ENCODE data around the gene INPP1.

Gene INPP1

GRCh38 chr2:190410166-190410565 is 66.8 kb downstream of the INPP1 start:
- peak; percentile 66 to 71 for DNase-seq

DNA sequence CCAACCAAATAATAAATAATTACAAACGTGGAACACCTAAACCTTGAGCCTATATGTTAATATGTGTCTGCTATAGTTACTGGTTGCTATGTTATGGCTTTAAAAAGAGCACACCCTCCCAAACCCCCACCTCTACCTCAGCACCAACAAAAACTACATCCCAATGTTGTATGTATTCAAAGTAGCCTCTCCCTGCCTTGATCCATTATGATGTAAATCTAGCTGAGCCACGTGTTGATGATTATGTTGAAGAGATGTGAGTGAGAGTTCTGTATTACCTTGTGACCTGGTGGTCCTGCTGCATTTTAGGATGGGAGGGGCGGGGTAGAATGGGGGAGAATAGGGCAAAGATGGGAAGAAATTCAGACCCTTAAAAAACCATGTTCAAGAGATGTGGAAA is 69.6 kb downstream of the INPP1 start:
- DNase-seq = no peak

GRCh38 chr2:190413421-190413820 is 70.0 kb downstream of the INPP1 start:
- DNase-seq = no peak

- no peak for DNase-seq
Observed at GRCh38 chr2:190415251-190415650, 71.9 kb downstream of the INPP1 start.

GRCh38 chr2:190415794-190416775 is 72.7 kb downstream of the INPP1 start:
- DNase-seq = no peak

GRCh38 chr2:190417045-190417842 is 73.9 kb downstream of the INPP1 start:
- DNase-seq = no peak

DNA sequence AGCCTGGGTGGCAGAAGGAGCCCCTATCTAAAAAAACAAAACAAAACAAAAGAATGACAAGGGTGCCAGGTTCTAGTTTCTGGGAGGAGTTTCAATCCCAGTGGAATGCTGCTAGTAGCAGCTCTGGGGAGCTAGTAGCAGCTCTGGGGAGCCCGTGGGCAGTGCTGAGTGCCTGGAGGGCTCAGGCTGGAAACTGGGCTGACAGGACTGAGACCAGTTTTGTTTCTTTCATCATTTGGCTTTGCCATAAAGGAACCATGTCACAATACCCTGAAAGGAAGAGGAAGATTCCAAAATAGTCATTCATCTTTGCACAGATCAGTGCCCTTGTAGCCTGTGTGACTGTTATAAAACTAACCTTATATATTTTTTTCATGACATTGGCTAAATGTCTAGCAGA is 75.3 kb downstream of the INPP1 start:
- no peak for DNase-seq

DNA sequence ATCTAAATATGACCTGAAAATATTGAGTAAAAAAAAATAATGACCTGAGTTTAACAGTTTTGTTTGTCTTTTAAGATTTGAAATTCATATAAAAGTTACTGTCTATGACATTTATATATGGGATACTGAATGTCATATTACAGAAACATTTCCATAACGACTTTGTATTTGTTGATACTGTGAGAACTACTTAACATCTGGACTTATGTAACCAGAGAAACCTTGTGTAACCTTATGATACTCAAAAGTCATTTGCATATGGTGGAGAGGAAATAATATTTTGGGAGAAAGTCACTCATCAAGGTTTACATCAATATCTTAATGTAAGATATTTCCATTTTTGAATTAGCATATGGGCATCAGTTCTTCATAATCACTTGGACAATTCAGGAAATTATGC is 77.4 kb downstream of the INPP1 start:
- DNase-seq = no peak
